ENCODE data around the gene ANKRD37. TPM values are rescaled to one million over a fixed set of nuclear protein-coding genes. Genes with fewer than 3 reads are reported as not detected.

The ANKRD37 gene
- total RNA-seq, 4 donors from 2014 or later: 5.9 to 15.4 (median 9.3) TPM

GRCh38 chr4:185369731-185370130 is 26.9 kb upstream of the ANKRD37 start:
- Histone ChIP-seq H3K27ac (no peak overlapping the region), H3K4me1 (no peaks in the 10 kb centered on the region), H3K4me3 (no peak overlapping the region), H3K36me3 (peaks cover 0 to 21% of the 10 kb centered on the region in 2 donors), H3K9me3 (no peaks in the 10 kb centered on the region), H3K27me3 (no peaks in the 10 kb centered on the region)
- DNase-seq (no peak), ATAC-seq (no peak)
- TF ChIP-seq POLR2A (IDR thresholded peaks at IDR 0.05) (no peak), CTCF (IDR thresholded peaks at IDR 0.05 in 4 of 5, conservative IDR thresholded peaks at IDR 0.05 in 1 of 5) (no peak)
- in situ Hi-C loops (cut with MboI; ENCODE audit: low sequenced_read_pairs in 4 of 4): no loop called here
- intact Hi-C loops (cut with DNase I; ENCODE audit: low total_unique reads): no loop called here

- no peak for TF ChIP-seq CTCF (IDR thresholded peaks at IDR 0.05 in 4 of 5, conservative IDR thresholded peaks at IDR 0.05 in 1 of 5)
- no peak for TF ChIP-seq POLR2A (IDR thresholded peaks at IDR 0.05)
- in situ Hi-C loops (cut with MboI; ENCODE audit: low sequenced_read_pairs in 4 of 4): no loop called here
- intact Hi-C loops (cut with DNase I; ENCODE audit: low total_unique reads): no loop called here
Measured at GRCh38 chr4:185370268-185370949, 26.2 kb upstream of the ANKRD37 start.

GRCh38 chr4:185371702-185372101 is 24.9 kb upstream of the ANKRD37 start:
- in situ Hi-C loops (cut with MboI; ENCODE audit: low sequenced_read_pairs in 4 of 4): no loop called here
- no peak for ATAC-seq
- Histone ChIP-seq H3K27me3 (no peaks in the 10 kb centered on the region), H3K4me3 (no peak overlapping the region), H3K27ac (no peak overlapping the region), H3K36me3 (peaks cover 0 to 21% of the 10 kb centered on the region in 2 donors), H3K9me3 (no peaks in the 10 kb centered on the region), H3K4me1 (no peaks in the 10 kb centered on the region)
- TF ChIP-seq POLR2A (IDR thresholded peaks at IDR 0.05) (no peak), CTCF (IDR thresholded peaks at IDR 0.05 in 4 of 5, conservative IDR thresholded peaks at IDR 0.05 in 1 of 5) (no peak)
- DNase-seq: no peak
- intact Hi-C loops (cut with DNase I; ENCODE audit: low total_unique reads): no loop called here

More at GRCh38 chr4:185370268-185370949, 26.2 kb upstream of the ANKRD37 start:
- no peaks in the 10 kb centered on the region for H3K4me1 ChIP-seq
- no peak overlapping the region for H3K27ac ChIP-seq
- no peak overlapping the region for H3K4me3 ChIP-seq
- no peak for ATAC-seq
- H3K36me3 ChIP-seq: peaks cover 0 to 21% of the 10 kb centered on the region in 2 donors
- no peaks in the 10 kb centered on the region for H3K9me3 ChIP-seq
- no peak for DNase-seq
- no peaks in the 10 kb centered on the region for H3K27me3 ChIP-seq

GRCh38 chr4:185374027-185374426 is 22.6 kb upstream of the ANKRD37 start:
- Histone ChIP-seq H3K4me3 (no peak overlapping the region), H3K4me1 (no peaks in the 10 kb centered on the region), H3K36me3 (peaks cover 0 to 21% of the 10 kb centered on the region in 2 donors), H3K9me3 (no peaks in the 10 kb centered on the region), H3K27me3 (no peaks in the 10 kb centered on the region), H3K27ac (no peak overlapping the region)
- ATAC-seq (no peak), DNase-seq (no peak)
- in situ Hi-C loops (cut with MboI; ENCODE audit: low sequenced_read_pairs in 4 of 4) (no loop called here), intact Hi-C loops (cut with DNase I; ENCODE audit: low total_unique reads) (no loop called here)
- no peak for TF ChIP-seq POLR2A (IDR thresholded peaks at IDR 0.05)
- TF ChIP-seq CTCF (IDR thresholded peaks at IDR 0.05 in 4 of 5, conservative IDR thresholded peaks at IDR 0.05 in 1 of 5): no peak

- no peak overlapping the region for H3K27ac ChIP-seq
- DNase-seq (no peak), ATAC-seq (no peak)
- no peaks in the 10 kb centered on the region for H3K4me1 ChIP-seq
- H3K4me3 ChIP-seq: no peak overlapping the region
- in situ Hi-C loops (cut with MboI; ENCODE audit: low sequenced_read_pairs in 4 of 4) (no loop called here), intact Hi-C loops (cut with DNase I; ENCODE audit: low total_unique reads) (no loop called here)
- peaks cover 0 to 21% of the 10 kb centered on the region in 2 donors for H3K36me3 ChIP-seq
- H3K9me3 ChIP-seq: no peaks in the 10 kb centered on the region
- H3K27me3 ChIP-seq: no peaks in the 10 kb centered on the region
- TF ChIP-seq POLR2A (IDR thresholded peaks at IDR 0.05): no peak
- no peak for TF ChIP-seq CTCF (IDR thresholded peaks at IDR 0.05 in 4 of 5, conservative IDR thresholded peaks at IDR 0.05 in 1 of 5)
Measured at GRCh38 chr4:185374573-185374972, 22.1 kb upstream of the ANKRD37 start.

Data from gastrocnemius medialis (tissue), 4 donors.